A549 treated with GW870086 at 1 μM for 4 hours (cell line): Measurements from ENCODE around the gene RFNG. TPM values are rescaled to one million over a fixed set of nuclear protein-coding genes. Genes with fewer than 3 reads are reported as not detected.

ENCODE experiments used
- total RNA-seq: library from RNA; stranded (reverse); fragments of 200-300 nt; extraction: Qiagen RNA extraction; gene quantifications from 5 replicates; pipeline ENCODE4 v1.2.3, GENCODE V29; 2022; ENCODE audit warnings: low read depth

The RFNG gene
- total RNA-seq: 16.1 to 25.0 TPM (median 23.9 TPM) in 5 replicates

GRCh38 chr17:82051776-82052637, at the start of gene RFNG, which contains the start of gene GPS1:
RFNG (minus strand) TSS chr17:82051811; CDS start chr17:82051766, 45 bp downstream.
GPS1 (plus strand) TSS chr17:82051898; CDS start chr17:82051932, 34 bp downstream.

GRCh38 chr17:82098169-82098938, 46.7 kb upstream of the RFNG start, which contains the start of gene FASN:
FASN (minus strand) TSS chr17:82098236; CDS start chr17:82096445, 1,791 bp downstream.

GRCh38 chr17:82065638-82066303, 14.2 kb upstream of the RFNG start, which contains the start of gene DUS1L:
DUS1L (minus strand) TSS chr17:82065804; CDS start chr17:82065059, 745 bp downstream.

GRCh38 chr17:82037092-82037888, 14.3 kb downstream of the RFNG start, which contains the start of gene DCXR:
DCXR (minus strand) TSS chr17:82037697; CDS start chr17:82037682, 15 bp downstream.

GRCh38 chr17:82031303-82031884, 20.2 kb downstream of the RFNG start, which contains the start of gene RAC3:
RAC3 (plus strand) TSS chr17:82031678; CDS start chr17:82031762, 84 bp downstream.

GRCh38 chr17:82022981-82023446, 28.6 kb downstream of the RFNG start, which contains the start of gene LRRC45:
LRRC45 (plus strand) TSS chr17:82023305; CDS start chr17:82023644, 339 bp downstream.

GRCh38 chr17:82022310-82022980, 29.2 kb downstream of the RFNG start, which contains the start of gene CENPX:
CENPX (minus strand) TSS chr17:82022878; CDS start chr17:82022861, 17 bp downstream.

Other genes with a start within 250 kb of the RFNG start
- 0.15 to 0.67 TPM (median 0.54 TPM) in 5 replicates for gene GCGR, start 247.7 kb downstream of the RFNG start, total RNA-seq
- 73.8 to 102 TPM (median 99.3 TPM) in 5 replicates for gene MCRIP1, start 218.5 kb downstream of the RFNG start, total RNA-seq
- gene PPP1R27, start 216.8 kb downstream of the RFNG start, total RNA-seq: 0.19 to 0.47 TPM (median 0.24 TPM) in 4 of 5 replicates, not detected in the other
- gene P4HB, start 191.3 kb downstream of the RFNG start, total RNA-seq: 672 to 719 TPM (median 681 TPM) in 5 replicates
- 558 to 703 TPM (median 590 TPM) in 5 replicates for gene ARHGDIA, start 180.5 kb downstream of the RFNG start, total RNA-seq
- 171 to 261 TPM (median 232 TPM) in 5 replicates for gene ALYREF, start 160.2 kb downstream of the RFNG start, total RNA-seq
- 208 to 312 TPM (median 266 TPM) in 5 replicates for gene ANAPC11, start 160.1 kb downstream of the RFNG start, total RNA-seq
- gene NPB, start 149.6 kb downstream of the RFNG start, total RNA-seq: 0.27 to 0.84 TPM (median 0.53 TPM) in 5 replicates
- 15.4 to 22.5 TPM (median 19.0 TPM) in 5 replicates for gene PCYT2, start 140.4 kb downstream of the RFNG start, total RNA-seq
- gene SIRT7, start 133.6 kb downstream of the RFNG start, total RNA-seq: 33.7 to 48.8 TPM (median 45.2 TPM) in 5 replicates
- gene MAFG, start 124.1 kb downstream of the RFNG start, total RNA-seq: 26.4 to 36.5 TPM (median 33.1 TPM) in 5 replicates
- 58.8 to 95.8 TPM (median 83.5 TPM) in 5 replicates for gene PYCR1, start 114.5 kb downstream of the RFNG start, total RNA-seq
- gene MYADML2, start 104.6 kb downstream of the RFNG start, total RNA-seq: not detected in 5 replicates
- gene NOTUM, start 90.6 kb downstream of the RFNG start, total RNA-seq: 0.13 to 0.56 TPM (median 0.35 TPM) in 5 replicates
- 23.0 to 34.0 TPM (median 26.5 TPM) in 5 replicates for gene ASPSCR1, start 74.2 kb downstream of the RFNG start, total RNA-seq
- gene CENPX, start 28.9 kb downstream of the RFNG start, total RNA-seq: 155 to 212 TPM (median 190 TPM) in 5 replicates
- gene LRRC45, start 28.5 kb downstream of the RFNG start, total RNA-seq: 9.7 to 15.3 TPM (median 13.6 TPM) in 5 replicates
- 25.0 to 39.4 TPM (median 34.2 TPM) in 5 replicates for gene RAC3, start 20.1 kb downstream of the RFNG start, total RNA-seq
- 66.6 to 101 TPM (median 95.7 TPM) in 5 replicates for gene DCXR, start 14.1 kb downstream of the RFNG start, total RNA-seq
- 99.8 to 139 TPM (median 137 TPM) in 5 replicates for gene GPS1, start 87 bp upstream of the RFNG start, total RNA-seq
- gene DUS1L, start 14.0 kb upstream of the RFNG start, total RNA-seq: 80.3 to 145 TPM (median 129 TPM) in 5 replicates
- 102 to 132 TPM (median 126 TPM) in 5 replicates for gene FASN, start 46.4 kb upstream of the RFNG start, total RNA-seq
- gene CCDC57, start 161.0 kb upstream of the RFNG start, total RNA-seq: 21.3 to 30.1 TPM (median 28.8 TPM) in 5 replicates
- 130 to 166 TPM (median 152 TPM) in 5 replicates for gene SLC16A3, start 177.2 kb upstream of the RFNG start, total RNA-seq
- 200 to 236 TPM (median 232 TPM) in 5 replicates for gene CSNK1D, start 221.9 kb upstream of the RFNG start, total RNA-seq